ENCODE results near the gene CERS4.

DNA sequence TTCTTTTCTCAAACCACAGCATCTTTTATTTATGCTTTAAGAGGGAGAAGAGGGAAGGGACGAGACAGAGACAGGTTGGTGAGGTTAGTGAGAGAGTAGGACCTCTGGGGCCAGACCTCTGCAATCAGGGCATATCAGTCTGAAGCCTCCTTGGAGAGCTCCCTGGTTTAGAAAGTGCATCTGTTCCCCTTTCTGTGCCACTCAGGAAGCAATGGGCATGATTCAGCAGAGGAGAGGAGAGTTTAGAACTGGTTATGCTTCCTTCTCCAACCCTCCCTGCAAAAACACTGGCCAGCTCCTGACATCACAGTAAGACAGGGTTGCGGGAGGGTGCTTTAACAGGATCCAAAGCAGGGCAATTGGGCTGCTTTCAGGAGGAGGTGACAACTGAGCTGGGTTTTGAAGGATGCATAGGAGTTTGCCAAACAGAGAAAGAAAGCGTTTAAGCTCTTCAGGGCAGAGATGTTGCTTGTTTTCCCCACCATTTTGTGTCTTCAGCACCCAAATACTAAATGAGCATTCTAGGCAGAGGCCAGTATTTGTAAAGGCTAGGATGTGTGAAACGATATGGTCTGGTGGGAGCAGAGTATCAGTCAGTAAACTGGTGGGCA, 33.1 kb downstream of the CERS4 start:
- no peak for TF ChIP-seq CTCF (IDR thresholded peaks at IDR 0.05; ENCODE audit: poor library complexity, severe bottlenecking)
- TF ChIP-seq POLR2AphosphoS5 (IDR thresholded peaks at IDR 0.05): no peak
- TF ChIP-seq, protein P1, sequence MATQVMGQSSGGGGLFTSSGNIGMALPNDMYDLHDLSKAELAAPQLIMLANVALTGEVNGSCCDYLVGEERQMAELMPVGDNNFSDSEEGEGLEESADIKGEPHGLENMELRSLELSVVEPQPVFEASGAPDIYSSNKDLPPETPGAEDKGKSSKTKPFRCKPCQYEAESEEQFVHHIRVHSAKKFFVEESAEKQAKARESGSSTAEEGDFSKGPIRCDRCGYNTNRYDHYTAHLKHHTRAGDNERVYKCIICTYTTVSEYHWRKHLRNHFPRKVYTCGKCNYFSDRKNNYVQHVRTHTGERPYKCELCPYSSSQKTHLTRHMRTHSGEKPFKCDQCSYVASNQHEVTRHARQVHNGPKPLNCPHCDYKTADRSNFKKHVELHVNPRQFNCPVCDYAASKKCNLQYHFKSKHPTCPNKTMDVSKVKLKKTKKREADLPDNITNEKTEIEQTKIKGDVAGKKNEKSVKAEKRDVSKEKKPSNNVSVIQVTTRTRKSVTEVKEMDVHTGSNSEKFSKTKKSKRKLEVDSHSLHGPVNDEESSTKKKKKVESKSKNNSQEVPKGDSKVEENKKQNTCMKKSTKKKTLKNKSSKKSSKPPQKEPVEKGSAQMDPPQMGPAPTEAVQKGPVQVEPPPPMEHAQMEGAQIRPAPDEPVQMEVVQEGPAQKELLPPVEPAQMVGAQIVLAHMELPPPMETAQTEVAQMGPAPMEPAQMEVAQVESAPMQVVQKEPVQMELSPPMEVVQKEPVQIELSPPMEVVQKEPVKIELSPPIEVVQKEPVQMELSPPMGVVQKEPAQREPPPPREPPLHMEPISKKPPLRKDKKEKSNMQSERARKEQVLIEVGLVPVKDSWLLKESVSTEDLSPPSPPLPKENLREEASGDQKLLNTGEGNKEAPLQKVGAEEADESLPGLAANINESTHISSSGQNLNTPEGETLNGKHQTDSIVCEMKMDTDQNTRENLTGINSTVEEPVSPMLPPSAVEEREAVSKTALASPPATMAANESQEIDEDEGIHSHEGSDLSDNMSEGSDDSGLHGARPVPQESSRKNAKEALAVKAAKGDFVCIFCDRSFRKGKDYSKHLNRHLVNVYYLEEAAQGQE (IDR thresholded peaks at IDR 0.05; ENCODE audit: borderline replicate concordance): no peak
- no peak for TF ChIP-seq MXI1 (conservative IDR thresholded peaks at IDR 0.05; ENCODE audit: poor library complexity, severe bottlenecking)
- no peak for TF ChIP-seq TAF1 (IDR thresholded peaks at IDR 0.05; ENCODE audit: low read depth)
- no peak for TF ChIP-seq EZH2 (IDR thresholded peaks at IDR 0.05; ENCODE audit: borderline replicate concordance, insufficient read depth, low read length, poor library complexity, severe bottlenecking)
- no peak for TF ChIP-seq SMC3 (conservative IDR thresholded peaks at IDR 0.05; ENCODE audit: poor library complexity)
- no peak for TF ChIP-seq EP300 (conservative IDR thresholded peaks at IDR 0.05; ENCODE audit: poor library complexity, severe bottlenecking)
- TF ChIP-seq RAD21 (conservative IDR thresholded peaks at IDR 0.05): no peak

Measured in neural cell (in vitro differentiated cells).